Mesothelial cell of epicardium (in vitro differentiated cells): Measurements from ENCODE around the gene ADD1. TPM values are rescaled to one million over a fixed set of nuclear protein-coding genes. Genes with fewer than 3 reads are reported as not detected.

Experiments used
- DNase-seq, 2 experiments: peaks; one replicate each; pipeline ENCODE4 v3.0.0; 2021; ENCODE audit warnings: low spot score in 2 of 2; ENCODE audit not compliant: unreplicated experiment in 2 of 2
- H3K27ac Mint-ChIP-seq: 2 replicates; pipeline ENCODE4 v1.8.0; 2021; ENCODE audit warnings: mixed read lengths
- H3K27me3 Mint-ChIP-seq: 2 replicates; pipeline ENCODE4 v1.8.0; 2021; ENCODE audit warnings: low read depth, mixed read lengths
- H3K36me3 Mint-ChIP-seq: 2 replicates; pipeline ENCODE4 v1.8.0; 2021; ENCODE audit warnings: mixed read lengths
- H3K4me1 Mint-ChIP-seq: 2 replicates; pipeline ENCODE4 v1.8.0; 2021; ENCODE audit warnings: mixed read lengths
- H3K4me3 Mint-ChIP-seq: 2 replicates; pipeline ENCODE4 v1.8.0; 2021; ENCODE audit warnings: mild to moderate bottlenecking, moderate library complexity, mixed read lengths
- H3K9me3 Mint-ChIP-seq: 2 replicates; pipeline ENCODE4 v1.8.0; 2021; ENCODE audit warnings: mixed read lengths
- CTCF ChIP-seq: fragments of 200-600 bp; sonication (generic); IDR thresholded peaks from one replicate; pipeline ENCODE4 v1.5.0; 2021; ENCODE audit warnings: antibody characterized with exemption; ENCODE audit not compliant: unreplicated experiment
- total RNA-seq: library from RNA; stranded (reverse); gene quantifications from 3 replicates; pipeline ENCODE4 v1.2.1, GENCODE V29; 2021

Gene ADD1
- total RNA-seq, 1 donor from 2014 or later = 297 TPM

DNA sequence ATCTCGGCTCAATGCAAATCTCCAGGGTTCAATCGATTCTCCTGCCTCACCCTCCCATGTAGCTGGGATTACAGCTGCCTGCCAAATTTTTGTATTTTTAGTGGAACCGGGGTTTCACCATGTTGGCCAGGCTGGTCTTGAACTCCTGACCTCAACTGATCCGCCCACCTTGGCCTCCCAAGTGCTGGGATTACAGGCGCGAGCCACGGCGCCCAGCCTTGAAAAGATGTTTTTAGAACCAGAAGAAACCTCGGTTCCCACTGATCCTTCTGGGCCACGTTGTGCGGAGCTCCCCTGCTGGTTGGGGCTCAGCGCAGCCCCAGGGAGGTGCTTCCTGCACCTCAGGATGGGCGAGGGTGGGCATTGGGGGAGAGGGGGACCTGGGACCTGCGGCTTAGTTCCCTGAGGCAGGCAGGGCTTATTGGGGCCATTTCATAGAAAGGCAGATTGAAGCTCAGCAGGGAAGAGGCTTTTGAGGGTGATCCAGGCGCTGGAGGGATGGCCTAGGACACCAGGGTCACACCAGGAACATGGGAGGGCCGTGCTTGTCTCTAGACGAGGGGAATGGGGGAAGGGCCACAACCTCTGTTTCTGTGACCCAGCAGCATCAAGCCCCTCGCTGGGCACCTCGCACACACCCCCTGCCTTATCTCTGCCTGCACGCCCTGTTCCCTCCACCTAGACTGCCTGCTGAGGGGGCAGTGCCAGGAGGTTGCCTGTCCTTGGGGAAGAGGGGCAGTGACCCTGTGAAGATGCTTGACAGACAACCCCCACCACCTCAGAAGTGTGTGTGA is 6.3 kb upstream of the ADD1 start:
- no peak for DNase-seq

DNA sequence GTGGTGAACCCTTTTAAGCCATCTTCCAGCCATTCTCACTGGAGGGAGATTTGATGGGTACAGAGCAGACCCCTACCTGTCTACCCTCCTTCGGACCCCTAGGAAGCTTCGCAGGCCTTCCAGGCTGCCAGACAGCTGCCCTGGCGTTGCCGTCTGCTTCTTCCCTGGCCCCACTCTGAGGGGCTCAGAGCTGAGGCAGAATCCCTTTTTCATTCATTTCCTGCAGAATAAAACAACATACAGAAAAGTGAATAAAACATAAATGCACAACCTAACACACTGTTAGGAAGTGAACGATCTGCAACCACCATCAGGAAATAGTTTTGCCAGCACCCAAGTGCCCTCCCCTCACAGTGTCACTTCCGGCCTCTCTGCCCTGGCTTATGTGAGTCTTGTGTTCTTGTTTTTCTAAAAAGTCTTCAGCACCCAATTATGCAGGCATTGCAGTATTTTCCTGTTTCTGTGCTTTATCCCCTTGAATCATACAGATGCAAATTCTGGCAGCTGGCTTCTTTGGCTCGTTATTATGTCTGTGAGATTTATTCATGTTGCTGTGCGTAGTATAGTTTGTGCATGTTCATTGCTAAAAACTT is 5.6 kb upstream of the ADD1 start:
- Mint-ChIP-seq H3K4me1 (peaks cover 5% of the 10 kb centered on the region), H3K4me3 (no peak overlapping the region), H3K27ac (peak overlapping the region; percentile 63), H3K36me3 (peaks cover 8% of the 10 kb centered on the region), H3K9me3 (peaks cover 10% of the 10 kb centered on the region), H3K27me3 (no peaks in the 10 kb centered on the region)
- no peak for DNase-seq
- no peak for TF ChIP-seq CTCF

More for the DNA sequence above, 6.3 kb upstream of the ADD1 start:
- H3K4me3 Mint-ChIP-seq = no peak overlapping the region
- peaks cover 10% of the 10 kb centered on the region for H3K9me3 Mint-ChIP-seq
- peaks cover 11% of the 10 kb centered on the region for H3K36me3 Mint-ChIP-seq
- no peak for TF ChIP-seq CTCF
- no peak overlapping the region for H3K27ac Mint-ChIP-seq
- no peaks in the 10 kb centered on the region for H3K27me3 Mint-ChIP-seq
- H3K4me1 Mint-ChIP-seq = no peaks in the 10 kb centered on the region

DNA sequence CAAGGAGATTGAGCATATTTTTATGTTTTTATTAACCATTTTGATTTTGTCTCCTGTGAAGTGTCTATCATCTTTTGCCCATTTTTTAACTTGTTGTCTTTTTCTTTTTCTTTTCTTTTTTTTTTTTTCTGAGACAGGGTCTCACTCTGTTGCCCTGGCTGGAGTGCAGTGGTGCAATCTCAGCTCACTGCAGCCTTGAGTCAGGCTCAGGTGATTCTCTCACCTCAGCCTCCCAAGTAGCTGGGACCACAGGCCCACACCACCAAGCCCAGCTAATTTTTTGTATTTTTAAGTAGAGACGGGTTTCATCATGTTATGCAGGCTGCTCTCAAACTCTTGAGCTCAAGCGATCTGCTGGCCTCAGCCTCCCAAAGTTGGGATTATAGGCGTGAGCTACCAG is 4.6 kb upstream of the ADD1 start:
- TF ChIP-seq CTCF = no peak
- H3K9me3 Mint-ChIP-seq = peaks cover 10% of the 10 kb centered on the region
- peaks cover 7% of the 10 kb centered on the region for H3K4me1 Mint-ChIP-seq
- H3K36me3 Mint-ChIP-seq = peaks cover 8% of the 10 kb centered on the region
- no peak for DNase-seq
- no peaks in the 10 kb centered on the region for H3K27me3 Mint-ChIP-seq
- no peak overlapping the region for H3K4me3 Mint-ChIP-seq
- no peak overlapping the region for H3K27ac Mint-ChIP-seq

DNA sequence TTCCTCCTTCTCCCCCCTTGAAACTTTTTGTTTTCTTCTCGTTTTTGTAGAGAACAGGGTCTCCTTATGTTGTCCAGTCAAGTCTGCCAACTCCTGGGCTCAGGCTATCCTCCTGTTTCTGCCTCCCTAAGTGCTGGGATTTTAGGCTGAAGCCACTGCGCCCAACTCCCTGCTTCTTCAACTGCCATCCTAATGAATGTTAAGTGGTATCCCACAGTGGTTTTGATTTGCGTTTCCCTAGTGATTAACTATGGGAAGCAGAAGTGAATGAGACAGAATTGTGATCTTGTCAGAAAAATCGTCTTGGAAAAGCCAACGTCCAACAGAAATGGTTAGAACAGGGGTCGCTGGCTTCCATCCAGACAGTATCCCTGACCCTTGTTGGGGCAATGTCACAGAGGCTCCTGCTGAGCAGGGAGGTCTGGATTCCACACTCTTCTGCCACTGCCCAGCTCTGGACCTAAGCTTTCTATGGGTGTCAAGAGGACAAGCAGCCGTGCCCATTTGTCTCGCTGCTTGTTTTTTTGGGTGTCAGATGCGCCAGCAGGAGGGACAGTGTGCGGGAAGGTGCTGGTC is 869 bp upstream of the ADD1 start:
- peaks cover 8% of the 10 kb centered on the region for H3K36me3 Mint-ChIP-seq
- H3K27ac Mint-ChIP-seq = peak overlapping the region; percentile 10
- TF ChIP-seq CTCF = no peak
- DNase-seq = peak in 1 of 2 experiments; percentile 54
- H3K4me3 Mint-ChIP-seq = peak overlapping the region; percentile 75
- peaks cover 10% of the 10 kb centered on the region for H3K9me3 Mint-ChIP-seq
- H3K27me3 Mint-ChIP-seq = no peaks in the 10 kb centered on the region
- peaks cover 29% of the 10 kb centered on the region for H3K4me1 Mint-ChIP-seq

GRCh38 chr4:2843941-2844584 is 419 bp downstream of the ADD1 start:
- H3K9me3 Mint-ChIP-seq = peaks cover 10% of the 10 kb centered on the region
- DNase-seq = no peak
- H3K4me3 Mint-ChIP-seq = peak overlapping the region; percentile 88
- H3K27me3 Mint-ChIP-seq = no peaks in the 10 kb centered on the region
- no peak for TF ChIP-seq CTCF
- H3K36me3 Mint-ChIP-seq = peaks cover 8% of the 10 kb centered on the region
- H3K27ac Mint-ChIP-seq = peak overlapping the region; percentile 95
- peaks cover 30% of the 10 kb centered on the region for H3K4me1 Mint-ChIP-seq
